Panc1 (cell line): ENCODE results near the gene INTS11. TPM values are rescaled to one million over a fixed set of nuclear protein-coding genes. Genes with fewer than 3 reads are reported as not detected.

Experiments used
- ATAC-seq: fragments of 200-7000 bp; cut with Tn5 transposase; 2 replicates; pipeline ENCODE4 v1.9.1; 2020; ENCODE audit warnings: mild to moderate bottlenecking, moderate library complexity
- BruUV-seq: library from RNA; stranded (reverse); fragments of 400-500 nt; replicated peaks from 2 replicates; lab custom pipeline; 2021; lab: Mats Ljungman, UMichigan
- CTCF ChIA-PET: fragments of 300-600 bp; sonication (Branson Sonifier 250); formaldehyde crosslinking; loops from one replicate; lab custom pipeline; 2022; ENCODE audit warnings: antibody characterized with exemption; lab: Charles Lee
- POLR2A ChIA-PET: fragments of 300-600 bp; sonication (Branson Sonifier 250); formaldehyde crosslinking; loops from one replicate; lab custom pipeline; 2022; ENCODE audit warnings: antibody characterized with exemption; lab: Charles Lee
- DNase-seq: peaks from one replicate; pipeline ENCODE4 v3.0.0-alpha.2; 2010; ENCODE audit warnings: low read depth, low spot score
- H3K27ac ChIP-seq: 2 replicates; pipeline ENCODE4 v1.5.1; 2011; ENCODE audit warnings: mild to moderate bottlenecking, low read length, inconsistent platforms
- H3K27me3 ChIP-seq: fragments of 200-500 bp; sonication (Bioruptor generic); 2 replicates; pipeline ENCODE4 v1.6.0; 2014; ENCODE audit warnings: low read length, inconsistent platforms; ENCODE audit not compliant: control insufficient read depth, insufficient read depth
- H3K36me3 ChIP-seq: fragments of 200-500 bp; sonication (Bioruptor generic); 2 replicates; pipeline ENCODE4 v1.5.1; 2014; ENCODE audit warnings: inconsistent platforms, mild to moderate bottlenecking, low read length, moderate library complexity; ENCODE audit not compliant: control insufficient read depth, insufficient read depth
- H3K4me1 ChIP-seq: 2 replicates; pipeline ENCODE4 v1.5.1; 2011; ENCODE audit warnings: inconsistent platforms, mild to moderate bottlenecking, low read length, moderate library complexity; ENCODE audit not compliant: control insufficient read depth, insufficient read depth
- H3K4me3 ChIP-seq, 2 experiments: 2 replicates each; pipeline ENCODE4 v1.5.1; 2011 to 2012; ENCODE audit warnings: low read depth in 2 of 2, low read length in 2 of 2, mild to moderate bottlenecking in 2 of 2, inconsistent platforms in 1 of 2, moderate library complexity in 1 of 2
- H3K9me3 ChIP-seq: fragments of 200-500 bp; sonication (Bioruptor generic); 2 replicates; pipeline ENCODE4 v1.5.1; 2014; ENCODE audit warnings: low read depth, mild to moderate bottlenecking, inconsistent platforms, low read length, moderate library complexity; ENCODE audit not compliant: control insufficient read depth, insufficient read depth
- POLR2AphosphoS5 ChIP-seq: IDR thresholded peaks from 2 replicates; pipeline ENCODE4 v1.6.1; 2012; ENCODE audit warnings: mild to moderate bottlenecking, low read depth, low read length, moderate library complexity
- SIN3A ChIP-seq: IDR thresholded peaks from 2 replicates; pipeline ENCODE4 v1.6.1; 2012; ENCODE audit warnings: low read depth, mild to moderate bottlenecking, low read length, moderate library complexity, borderline replicate concordance; ENCODE audit not compliant: insufficient read depth
- TCF7L2 ChIP-seq: IDR thresholded peaks from 2 replicates; pipeline ENCODE4 v1.6.1; 2011; ENCODE audit warnings: mild to moderate bottlenecking, low read depth, low read length, inconsistent platforms
- in situ Hi-C: cut with HindIII; loops from 2 replicates; pipeline ENCODE4 v1.10.0; 2016; ENCODE audit warnings: low sequenced_read_pairs, low pct_unique_long_range_greater_than_20kb
- intact Hi-C: fragments of 100-400 bp; cut with micrococcal nuclease; formaldehyde crosslinking; loops from one replicate; pipeline ENCODE4 v1.10.0; 2022; ENCODE audit not compliant: unreplicated experiment
- total RNA-seq: library from RNA; stranded (reverse); gene quantifications from one replicate; pipeline ENCODE4 v1.2.1, GENCODE V29; 2021; ENCODE audit not compliant: unreplicated experiment
- TF ChIP-seq, protein P1 (sequence below): fragments of 450-650 bp; IDR thresholded peaks from 2 replicates; pipeline ENCODE4 v1.5.1; 2017; ENCODE audit warnings: mild to moderate bottlenecking
- TF ChIP-seq, protein P2 (sequence below), 2 experiments: IDR thresholded peaks; 2 replicates each; pipeline ENCODE4 v1.6.1; 2011 to 2012; ENCODE audit warnings: low read depth in 2 of 2, control low read depth in 1 of 2, low read length in 1 of 2, mild to moderate bottlenecking in 1 of 2, moderate library complexity in 1 of 2; ENCODE audit not compliant: insufficient read depth in 1 of 2

Gene INTS11
- total RNA-seq, 1 experiment from 2014 or later: 114 TPM

DNA sequence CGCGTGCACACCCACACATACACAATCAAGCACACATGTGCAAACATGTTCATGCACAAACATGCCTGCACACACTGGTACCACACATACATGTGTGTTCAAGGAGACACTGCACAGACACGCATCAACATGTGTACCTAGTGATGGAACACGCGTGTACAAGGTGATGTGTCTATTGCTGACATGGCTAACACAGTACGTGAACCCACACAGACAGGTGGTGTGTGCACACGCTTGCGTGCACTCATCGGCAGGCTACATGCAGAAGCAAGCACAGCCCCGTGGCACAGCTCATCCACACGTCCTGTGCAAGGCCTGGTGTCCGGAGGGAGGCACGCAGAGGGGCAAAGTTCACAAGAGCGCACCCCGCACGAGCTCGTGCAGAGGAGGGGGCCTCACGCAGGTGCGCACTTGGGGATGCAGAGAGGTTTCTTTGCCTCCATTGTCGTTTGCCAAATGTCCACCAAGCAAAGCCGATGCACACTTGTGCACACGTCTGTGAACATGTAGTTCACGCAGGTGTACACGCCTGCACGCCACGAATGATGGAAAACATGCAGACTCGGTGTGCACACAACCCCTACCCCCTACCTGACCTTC lies 17.7 kb downstream of the INTS11 start:
- Histone ChIP-seq H3K36me3 (no peaks in the 10 kb centered on the region; the same call in 1 of the 2 replicates), H3K9me3 (no peaks in the 10 kb centered on the region), H3K4me3 (peak overlapping the region; percentile 61 to 72), H3K4me1 (peaks cover 44% of the 10 kb centered on the region), H3K27me3 (no peaks in the 10 kb centered on the region), H3K27ac (no peak overlapping the region)
- ATAC-seq (no peak), DNase-seq (no peak)
- in situ Hi-C loops: no loop called here
- intact Hi-C loops: no loop called here
- POLR2A ChIA-PET: no interaction called here
- CTCF ChIA-PET: no interaction called here
- TF ChIP-seq, protein P1, sequence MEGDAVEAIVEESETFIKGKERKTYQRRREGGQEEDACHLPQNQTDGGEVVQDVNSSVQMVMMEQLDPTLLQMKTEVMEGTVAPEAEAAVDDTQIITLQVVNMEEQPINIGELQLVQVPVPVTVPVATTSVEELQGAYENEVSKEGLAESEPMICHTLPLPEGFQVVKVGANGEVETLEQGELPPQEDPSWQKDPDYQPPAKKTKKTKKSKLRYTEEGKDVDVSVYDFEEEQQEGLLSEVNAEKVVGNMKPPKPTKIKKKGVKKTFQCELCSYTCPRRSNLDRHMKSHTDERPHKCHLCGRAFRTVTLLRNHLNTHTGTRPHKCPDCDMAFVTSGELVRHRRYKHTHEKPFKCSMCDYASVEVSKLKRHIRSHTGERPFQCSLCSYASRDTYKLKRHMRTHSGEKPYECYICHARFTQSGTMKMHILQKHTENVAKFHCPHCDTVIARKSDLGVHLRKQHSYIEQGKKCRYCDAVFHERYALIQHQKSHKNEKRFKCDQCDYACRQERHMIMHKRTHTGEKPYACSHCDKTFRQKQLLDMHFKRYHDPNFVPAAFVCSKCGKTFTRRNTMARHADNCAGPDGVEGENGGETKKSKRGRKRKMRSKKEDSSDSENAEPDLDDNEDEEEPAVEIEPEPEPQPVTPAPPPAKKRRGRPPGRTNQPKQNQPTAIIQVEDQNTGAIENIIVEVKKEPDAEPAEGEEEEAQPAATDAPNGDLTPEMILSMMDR: no peak
- no peak for TF ChIP-seq POLR2AphosphoS5
- TF ChIP-seq SIN3A: no peak
- TF ChIP-seq, protein P2, sequence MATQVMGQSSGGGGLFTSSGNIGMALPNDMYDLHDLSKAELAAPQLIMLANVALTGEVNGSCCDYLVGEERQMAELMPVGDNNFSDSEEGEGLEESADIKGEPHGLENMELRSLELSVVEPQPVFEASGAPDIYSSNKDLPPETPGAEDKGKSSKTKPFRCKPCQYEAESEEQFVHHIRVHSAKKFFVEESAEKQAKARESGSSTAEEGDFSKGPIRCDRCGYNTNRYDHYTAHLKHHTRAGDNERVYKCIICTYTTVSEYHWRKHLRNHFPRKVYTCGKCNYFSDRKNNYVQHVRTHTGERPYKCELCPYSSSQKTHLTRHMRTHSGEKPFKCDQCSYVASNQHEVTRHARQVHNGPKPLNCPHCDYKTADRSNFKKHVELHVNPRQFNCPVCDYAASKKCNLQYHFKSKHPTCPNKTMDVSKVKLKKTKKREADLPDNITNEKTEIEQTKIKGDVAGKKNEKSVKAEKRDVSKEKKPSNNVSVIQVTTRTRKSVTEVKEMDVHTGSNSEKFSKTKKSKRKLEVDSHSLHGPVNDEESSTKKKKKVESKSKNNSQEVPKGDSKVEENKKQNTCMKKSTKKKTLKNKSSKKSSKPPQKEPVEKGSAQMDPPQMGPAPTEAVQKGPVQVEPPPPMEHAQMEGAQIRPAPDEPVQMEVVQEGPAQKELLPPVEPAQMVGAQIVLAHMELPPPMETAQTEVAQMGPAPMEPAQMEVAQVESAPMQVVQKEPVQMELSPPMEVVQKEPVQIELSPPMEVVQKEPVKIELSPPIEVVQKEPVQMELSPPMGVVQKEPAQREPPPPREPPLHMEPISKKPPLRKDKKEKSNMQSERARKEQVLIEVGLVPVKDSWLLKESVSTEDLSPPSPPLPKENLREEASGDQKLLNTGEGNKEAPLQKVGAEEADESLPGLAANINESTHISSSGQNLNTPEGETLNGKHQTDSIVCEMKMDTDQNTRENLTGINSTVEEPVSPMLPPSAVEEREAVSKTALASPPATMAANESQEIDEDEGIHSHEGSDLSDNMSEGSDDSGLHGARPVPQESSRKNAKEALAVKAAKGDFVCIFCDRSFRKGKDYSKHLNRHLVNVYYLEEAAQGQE (IDR thresholded peaks at IDR 0.05; ENCODE audit: insufficient read depth in 1 of 2, low read depth in 2 of 2, low read length in 1 of 2): no peak
- TF ChIP-seq TCF7L2: no peak
- BruUV-seq: TSS peak; percentile 47

DNA sequence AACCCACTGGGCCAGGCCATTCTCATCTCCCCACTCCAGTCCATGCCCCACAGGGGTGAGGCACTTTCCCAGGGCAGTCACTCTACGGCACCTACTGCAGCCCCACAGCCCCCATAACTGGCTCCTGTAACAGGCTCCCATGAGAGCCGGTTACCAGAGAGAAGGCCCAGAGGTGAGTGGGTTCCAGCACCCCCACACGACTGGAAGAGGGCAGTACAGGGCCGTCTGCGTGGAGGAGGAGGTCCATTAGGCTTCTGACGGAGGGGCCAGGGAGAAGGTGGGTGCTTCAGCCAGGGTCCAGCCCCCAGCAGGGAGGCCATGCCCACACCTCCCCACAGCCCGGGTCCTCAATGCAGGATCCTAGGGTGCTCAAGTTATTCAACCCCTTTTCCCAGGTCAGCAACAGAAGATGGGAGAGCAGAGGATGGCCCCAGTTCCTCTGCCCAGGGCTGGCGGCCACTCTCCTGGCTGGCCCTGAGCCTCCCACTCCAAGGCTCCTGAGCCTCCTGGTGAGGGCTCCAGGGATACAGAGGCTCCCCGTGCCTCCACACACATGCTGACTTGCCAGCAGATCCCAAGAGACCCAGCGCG lies 18.3 kb downstream of the INTS11 start:
- Histone ChIP-seq H3K27ac (peak overlapping the region; percentile 57), H3K27me3 (no peaks in the 10 kb centered on the region), H3K36me3 (no peaks in the 10 kb centered on the region; the same call in 1 of the 2 replicates), H3K9me3 (no peaks in the 10 kb centered on the region), H3K4me1 (peaks cover 41% of the 10 kb centered on the region), H3K4me3 (peak overlapping the region in 1 of 2 experiments; percentile 61; a peak in 2 of 4 replicates)
- in situ Hi-C loops: no loop called here
- CTCF ChIA-PET: no interaction called here
- TF ChIP-seq, protein P2 (IDR thresholded peaks at IDR 0.05; ENCODE audit: insufficient read depth in 1 of 2, low read depth in 2 of 2, low read length in 1 of 2): no peak
- TF ChIP-seq SIN3A: no peak
- no peak for TF ChIP-seq TCF7L2
- TF ChIP-seq, protein P1: peak; percentile 31; the same call in 1 of the 2 replicates
- no peak for TF ChIP-seq POLR2AphosphoS5
- intact Hi-C loops: no loop called here
- BruUV-seq: no TSS peak
- DNase-seq (no peak), ATAC-seq (no peak)
- POLR2A ChIA-PET: no interaction called here
